ENCODE data around the gene DENND1A.

- TF ChIP-seq CTCF (IDR thresholded peaks at IDR 0.05) (no peak), POLR2A (IDR thresholded peaks at IDR 0.05) (no peak), POLR2AphosphoS5 (IDR thresholded peaks at IDR 0.05) (no peak)
Observed at GRCh38 chr9:123772374-123772773, 157.6 kb downstream of the DENND1A start.
